ENCODE measurements around the gene MSMP. TPM values are rescaled to one million over a fixed set of nuclear protein-coding genes. Genes with fewer than 3 reads are reported as not detected.

MSMP gene, protein sequence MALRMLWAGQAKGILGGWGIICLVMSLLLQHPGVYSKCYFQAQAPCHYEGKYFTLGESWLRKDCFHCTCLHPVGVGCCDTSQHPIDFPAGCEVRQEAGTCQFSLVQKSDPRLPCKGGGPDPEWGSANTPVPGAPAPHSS
- 1.1 and 4.2 TPM in 2 replicates for total RNA-seq (2014; rRNA removed; shearing (Covaris generic); ENCODE audit: low replicate concordance)

- H3K36me3 ChIP-seq (ENCODE audit: insufficient read depth, low read length), result no peaks in the 10 kb centered on the region
- no peaks in the 10 kb centered on the region for H4K20me1 ChIP-seq (ENCODE audit: insufficient read depth, low read depth, low read length)
- no peak within 1 kb of the TSS for H3K4me3 ChIP-seq (ENCODE audit: low read length)
- DNase-seq, result no peak
- H3K9ac ChIP-seq (ENCODE audit: low read length), result no peak within 1 kb of the TSS
- no peak within 1 kb of the TSS for H3K27ac ChIP-seq (ENCODE audit: low read length)
- no peaks in the 10 kb centered on the region for H3K27me3 ChIP-seq (ENCODE audit: low read length)
- H3K9me3 ChIP-seq (ENCODE audit: low read length), result no peaks in the 10 kb centered on the region
- no peak within 1 kb of the TSS for H3K4me2 ChIP-seq (ENCODE audit: low read depth, low read length, poor library complexity, severe bottlenecking)
- peaks cover 39% of the 10 kb centered on the region for H3K4me1 ChIP-seq (ENCODE audit: low read length)
- H2AFZ ChIP-seq (ENCODE audit: low read length), result no peak within 1 kb of the TSS
- peaks cover 49% of the 10 kb centered on the region for H3K79me2 ChIP-seq (ENCODE audit: low read length)
- no peaks in the 10 kb centered on the region for H3K9me2 ChIP-seq (replicated peaks; ENCODE audit: insufficient read depth, low read length)
Measured at GRCh38 chr9:35754264-35754663, at the start of gene MSMP. Gene MSMP, minus strand, starts transcription at chr9:35754276. Its CDS starts 147 bp downstream, at chr9:35754129.

DNA sequence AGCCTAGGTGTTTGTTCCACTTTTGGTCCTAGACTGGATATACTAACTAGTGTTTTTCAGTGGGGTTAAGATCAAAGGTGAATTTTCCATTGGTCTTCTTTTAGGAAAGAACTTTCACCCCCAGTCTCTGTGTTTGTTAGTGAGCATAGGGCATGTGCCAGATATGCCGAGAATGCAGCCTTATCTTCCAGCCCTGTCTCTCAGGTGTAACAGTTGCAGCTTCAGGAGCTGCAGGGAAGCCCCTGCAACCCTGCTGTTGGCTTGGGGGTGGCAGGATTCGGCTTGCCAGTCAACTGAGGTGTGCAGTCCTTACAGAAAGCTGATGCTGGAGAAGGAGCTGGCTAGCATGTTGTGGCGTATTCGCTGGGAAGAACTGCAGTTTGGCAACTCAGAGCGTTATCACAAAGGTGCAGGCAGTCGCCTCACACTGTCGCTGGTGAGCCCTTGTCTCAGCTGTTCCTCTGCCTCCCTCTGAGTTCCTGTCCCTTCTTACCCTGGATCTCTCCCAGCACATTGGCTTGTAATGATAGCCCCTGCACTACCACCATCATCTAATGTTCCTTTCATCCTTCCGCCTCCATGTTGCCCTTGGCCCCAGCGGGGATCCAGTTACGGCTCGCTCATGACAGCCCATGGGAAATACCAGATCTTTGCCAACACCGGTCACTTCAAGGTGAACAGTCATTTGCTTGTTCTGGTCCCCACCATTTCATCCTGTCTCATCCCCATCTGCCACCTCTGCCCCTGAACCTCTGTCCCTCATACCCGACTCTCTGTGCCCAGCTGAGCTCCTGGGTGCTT is 47.5 kb upstream of the MSMP start:
- H4K20me1 ChIP-seq (ENCODE audit: insufficient read depth, low read depth, low read length), result no peaks in the 10 kb centered on the region
- no peaks in the 10 kb centered on the region for H3K79me2 ChIP-seq (ENCODE audit: low read length)
- H3K9me3 ChIP-seq (ENCODE audit: low read length), result no peaks in the 10 kb centered on the region
- no peak overlapping the region for H3K4me2 ChIP-seq (ENCODE audit: low read depth, low read length, poor library complexity, severe bottlenecking)
- no peak overlapping the region for H2AFZ ChIP-seq (ENCODE audit: low read length)
- no peaks in the 10 kb centered on the region for H3K27me3 ChIP-seq (ENCODE audit: low read length)
- no peak overlapping the region for H3K27ac ChIP-seq (ENCODE audit: low read length)
- H3K4me3 ChIP-seq (ENCODE audit: low read length), result no peak overlapping the region
- no peaks in the 10 kb centered on the region for H3K4me1 ChIP-seq (ENCODE audit: low read length)
- H3K9ac ChIP-seq (ENCODE audit: low read length), result 0 out of 2 replicates have a peak overlapping the region, but pooled peaks have one; percentile 10
- H3K9me2 ChIP-seq (replicated peaks; ENCODE audit: insufficient read depth, low read length), result no peaks in the 10 kb centered on the region
- H3K36me3 ChIP-seq (ENCODE audit: insufficient read depth, low read length), result peaks cover 14% of the 10 kb centered on the region
- DNase-seq, result no peak

- DNase-seq, result no peak
- Histone ChIP-seq H3K9ac (ENCODE audit: low read length) (no peak overlapping the region), H3K4me1 (ENCODE audit: low read length) (no peaks in the 10 kb centered on the region), H3K27me3 (ENCODE audit: low read length) (no peaks in the 10 kb centered on the region), H3K27ac (ENCODE audit: low read length) (no peak overlapping the region), H3K79me2 (ENCODE audit: low read length) (no peaks in the 10 kb centered on the region), H3K9me2 (replicated peaks; ENCODE audit: insufficient read depth, low read length) (no peaks in the 10 kb centered on the region), H2AFZ (ENCODE audit: low read length) (no peak overlapping the region), H3K4me3 (ENCODE audit: low read length) (no peak overlapping the region), H3K36me3 (ENCODE audit: insufficient read depth, low read length) (peaks cover 11% of the 10 kb centered on the region; the same call in 1 of the 2 replicates), H3K4me2 (ENCODE audit: low read depth, low read length, poor library complexity, severe bottlenecking) (no peak overlapping the region), H4K20me1 (ENCODE audit: insufficient read depth, low read depth, low read length) (no peaks in the 10 kb centered on the region), H3K9me3 (ENCODE audit: low read length) (no peaks in the 10 kb centered on the region)
Measured at GRCh38 chr9:35800530-35800929, 46.5 kb upstream of the MSMP start.

DNA sequence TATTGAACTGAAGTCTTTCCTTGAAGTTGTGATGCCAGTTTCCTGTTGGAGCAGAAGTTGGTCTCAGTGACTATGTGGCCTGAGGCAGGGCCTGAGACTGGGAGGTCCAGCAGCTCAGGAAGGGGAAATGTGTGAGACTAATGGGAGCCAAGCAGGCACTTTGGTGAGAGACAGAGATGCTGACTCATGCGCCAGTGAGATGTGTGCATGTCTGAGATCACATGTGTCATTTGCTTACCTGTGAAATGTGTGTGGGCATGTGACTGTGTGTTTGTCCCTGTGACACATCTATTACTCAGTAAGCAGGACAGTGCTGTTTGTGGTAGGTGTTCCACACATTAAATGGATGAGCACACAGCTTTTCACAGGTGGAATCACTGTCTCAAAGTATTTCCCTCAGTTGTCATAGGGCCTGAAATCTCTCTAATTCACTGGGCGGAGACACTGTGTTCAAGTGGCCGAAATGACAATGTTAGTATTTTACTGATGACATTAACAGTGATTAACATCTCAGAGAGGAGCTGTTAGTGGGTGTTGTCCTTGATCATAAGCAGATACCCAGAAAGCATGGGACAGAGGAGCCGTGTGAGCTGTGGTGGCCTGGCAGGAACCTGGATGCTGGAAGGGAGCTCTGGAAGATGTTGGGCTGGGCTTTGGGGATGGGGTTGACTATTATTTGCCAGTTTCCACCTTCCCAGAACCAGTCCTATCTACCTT is 44.7 kb upstream of the MSMP start:
- Histone ChIP-seq H3K9me2 (replicated peaks; ENCODE audit: insufficient read depth, low read length) (no peaks in the 10 kb centered on the region), H2AFZ (ENCODE audit: low read length) (no peak overlapping the region)
- DNase-seq, result no peak

GRCh38 chr9:35797311-35798109 is 43.4 kb upstream of the MSMP start:
- DNase-seq, result no peak
- Histone ChIP-seq H2AFZ (ENCODE audit: low read length) (no peak overlapping the region), H3K9me2 (replicated peaks; ENCODE audit: insufficient read depth, low read length) (no peaks in the 10 kb centered on the region), H3K27me3 (ENCODE audit: low read length) (no peaks in the 10 kb centered on the region), H3K4me1 (ENCODE audit: low read length) (no peaks in the 10 kb centered on the region), H3K36me3 (ENCODE audit: insufficient read depth, low read length) (peaks cover 6% of the 10 kb centered on the region; the same call in 1 of the 2 replicates), H3K79me2 (ENCODE audit: low read length) (no peaks in the 10 kb centered on the region), H3K9ac (ENCODE audit: low read length) (no peak overlapping the region), H3K9me3 (ENCODE audit: low read length) (no peaks in the 10 kb centered on the region), H3K4me2 (ENCODE audit: low read depth, low read length, poor library complexity, severe bottlenecking) (no peak overlapping the region), H3K4me3 (ENCODE audit: low read length) (no peak overlapping the region), H4K20me1 (ENCODE audit: insufficient read depth, low read depth, low read length) (no peaks in the 10 kb centered on the region), H3K27ac (ENCODE audit: low read length) (no peak overlapping the region)

More for the DNA sequence above, 44.7 kb upstream of the MSMP start:
- H3K4me1 ChIP-seq (ENCODE audit: low read length), result no peaks in the 10 kb centered on the region
- H4K20me1 ChIP-seq (ENCODE audit: insufficient read depth, low read depth, low read length), result no peaks in the 10 kb centered on the region
- no peaks in the 10 kb centered on the region for H3K27me3 ChIP-seq (ENCODE audit: low read length)
- H3K36me3 ChIP-seq (ENCODE audit: insufficient read depth, low read length), result peaks cover 11% of the 10 kb centered on the region; the same call in 1 of the 2 replicates
- H3K9ac ChIP-seq (ENCODE audit: low read length), result no peak overlapping the region
- no peaks in the 10 kb centered on the region for H3K9me3 ChIP-seq (ENCODE audit: low read length)
- no peak overlapping the region for H3K4me3 ChIP-seq (ENCODE audit: low read length)
- H3K79me2 ChIP-seq (ENCODE audit: low read length), result no peaks in the 10 kb centered on the region
- H3K4me2 ChIP-seq (ENCODE audit: low read depth, low read length, poor library complexity, severe bottlenecking), result no peak overlapping the region
- H3K27ac ChIP-seq (ENCODE audit: low read length), result no peak overlapping the region

GRCh38 chr9:35795695-35796094 is 41.6 kb upstream of the MSMP start:
- H4K20me1 ChIP-seq (ENCODE audit: insufficient read depth, low read depth, low read length), result no peaks in the 10 kb centered on the region
- no peak overlapping the region for H3K4me2 ChIP-seq (ENCODE audit: low read depth, low read length, poor library complexity, severe bottlenecking)

GRCh38 chr9:35793461-35793860 is 39.4 kb upstream of the MSMP start:
- H3K4me2 ChIP-seq (ENCODE audit: low read depth, low read length, poor library complexity, severe bottlenecking), result no peak overlapping the region
- H3K9me3 ChIP-seq (ENCODE audit: low read length), result no peaks in the 10 kb centered on the region
- H3K9me2 ChIP-seq (replicated peaks; ENCODE audit: insufficient read depth, low read length), result no peaks in the 10 kb centered on the region
- H3K36me3 ChIP-seq (ENCODE audit: insufficient read depth, low read length), result no peaks in the 10 kb centered on the region; the same call in 1 of the 2 replicates
- no peak for DNase-seq
- H3K27ac ChIP-seq (ENCODE audit: low read length), result no peak overlapping the region
- H3K4me3 ChIP-seq (ENCODE audit: low read length), result no peak overlapping the region
- peaks cover 16% of the 10 kb centered on the region for H3K4me1 ChIP-seq (ENCODE audit: low read length)
- no peaks in the 10 kb centered on the region for H3K27me3 ChIP-seq (ENCODE audit: low read length)
- no peaks in the 10 kb centered on the region for H4K20me1 ChIP-seq (ENCODE audit: insufficient read depth, low read depth, low read length)
- H2AFZ ChIP-seq (ENCODE audit: low read length), result no peak overlapping the region
- H3K9ac ChIP-seq (ENCODE audit: low read length), result no peak overlapping the region
- no peaks in the 10 kb centered on the region for H3K79me2 ChIP-seq (ENCODE audit: low read length)

More at GRCh38 chr9:35795695-35796094, 41.6 kb upstream of the MSMP start:
- no peaks in the 10 kb centered on the region for H3K9me3 ChIP-seq (ENCODE audit: low read length)
- DNase-seq, result no peak
- no peak overlapping the region for H2AFZ ChIP-seq (ENCODE audit: low read length)
- no peaks in the 10 kb centered on the region for H3K9me2 ChIP-seq (replicated peaks; ENCODE audit: insufficient read depth, low read length)
- H3K9ac ChIP-seq (ENCODE audit: low read length), result no peak overlapping the region
- no peaks in the 10 kb centered on the region for H3K79me2 ChIP-seq (ENCODE audit: low read length)
- no peaks in the 10 kb centered on the region for H3K27me3 ChIP-seq (ENCODE audit: low read length)
- H3K4me1 ChIP-seq (ENCODE audit: low read length), result no peaks in the 10 kb centered on the region
- no peaks in the 10 kb centered on the region; the same call in 1 of the 2 replicates for H3K36me3 ChIP-seq (ENCODE audit: insufficient read depth, low read length)
- H3K27ac ChIP-seq (ENCODE audit: low read length), result no peak overlapping the region
- H3K4me3 ChIP-seq (ENCODE audit: low read length), result no peak overlapping the region
